ACHN (cell line): ENCODE measurements around the gene THSD4.

Experiments used
- DNase-seq: peaks from one replicate; pipeline ENCODE4 v3.0.0-alpha.2; 2015
- in situ Hi-C: cut with HindIII; loops from 2 replicates; pipeline ENCODE4 v1.10.0; 2017; ENCODE audit warnings: low sequenced_read_pairs, low pct_ligation_motif_present, low pct_unique_long_range_greater_than_20kb

The THSD4 gene

GRCh38 chr15:71494563-71495397 is 379.5 kb downstream of the THSD4 start:
- DNase-seq: no peak
- in situ Hi-C loops: no loop called here

- DNase-seq: no peak
- in situ Hi-C loops: no loop called here
Observed at GRCh38 chr15:71495398-71495780, 380.1 kb downstream of the THSD4 start.

- DNase-seq: no peak
Observed at GRCh38 chr15:71496336-71496955, 381.2 kb downstream of the THSD4 start.

GRCh38 chr15:71501344-71502076 is 386.2 kb downstream of the THSD4 start:
- DNase-seq: no peak
- in situ Hi-C loops: no loop called here

More at GRCh38 chr15:71496336-71496955, 381.2 kb downstream of the THSD4 start:
- in situ Hi-C loops: no loop called here

- no peak for DNase-seq
- in situ Hi-C loops: no loop called here
Observed at GRCh38 chr15:71502077-71502432, 386.8 kb downstream of the THSD4 start.

GRCh38 chr15:71505962-71506361 is 390.7 kb downstream of the THSD4 start:
- no peak for DNase-seq
- in situ Hi-C loops: no loop called here

GRCh38 chr15:71506946-71507345 is 391.7 kb downstream of the THSD4 start:
- DNase-seq: no peak

GRCh38 chr15:71508081-71508682 is 392.9 kb downstream of the THSD4 start:
- in situ Hi-C loops: no loop called here
- DNase-seq: no peak

More at GRCh38 chr15:71506946-71507345, 391.7 kb downstream of the THSD4 start:
- in situ Hi-C loops: no loop called here

- in situ Hi-C loops: no loop called here
- no peak for DNase-seq
Observed at GRCh38 chr15:71509139-71509538, 393.9 kb downstream of the THSD4 start.

- in situ Hi-C loops: no loop called here
- no peak for DNase-seq
Observed at GRCh38 chr15:71510763-71511162, 395.5 kb downstream of the THSD4 start.

- in situ Hi-C loops: no loop called here
Observed at GRCh38 chr15:71511796-71512681, 396.8 kb downstream of the THSD4 start.

GRCh38 chr15:71512682-71513006 is 397.4 kb downstream of the THSD4 start:
- in situ Hi-C loops: no loop called here
- DNase-seq: no peak

More at GRCh38 chr15:71511796-71512681, 396.8 kb downstream of the THSD4 start:
- DNase-seq: no peak

- in situ Hi-C loops: no loop called here
- no peak for DNase-seq
Observed at GRCh38 chr15:71515375-71516186, 400.3 kb downstream of the THSD4 start.

- in situ Hi-C loops: no loop called here
- no peak for DNase-seq
Observed at GRCh38 chr15:71517751-71518150, 402.5 kb downstream of the THSD4 start.

GRCh38 chr15:71518661-71519060 is 403.4 kb downstream of the THSD4 start:
- in situ Hi-C loops: no loop called here
- DNase-seq: no peak

GRCh38 chr15:71526060-71526820 is 411.0 kb downstream of the THSD4 start:
- DNase-seq: no peak
- in situ Hi-C loops: no loop called here

GRCh38 chr15:71529361-71529760 is 414.1 kb downstream of the THSD4 start:
- DNase-seq: no peak
- in situ Hi-C loops: no loop called here
